AG09309 (cell line): ENCODE results near the gene TRANK1.

ENCODE experiments used
- DNase-seq: peaks from one replicate; pipeline ENCODE4 v3.0.0-alpha.2; 2010; ENCODE audit warnings: low read depth
- H3K4me3 ChIP-seq: 2 replicates; pipeline ENCODE4 v1.5.1; 2011; ENCODE audit warnings: mild to moderate bottlenecking, low read depth, low read length, moderate library complexity; ENCODE audit not compliant: control insufficient read depth
- TF ChIP-seq, protein P1 (sequence below): IDR thresholded peaks from 2 replicates; pipeline ENCODE4 v1.5.1; 2011; ENCODE audit warnings: mild to moderate bottlenecking, low read depth, low read length, inconsistent platforms; ENCODE audit not compliant: insufficient read depth, control insufficient read depth; ENCODE audit errors: missing control alignments

Gene TRANK1

DNA sequence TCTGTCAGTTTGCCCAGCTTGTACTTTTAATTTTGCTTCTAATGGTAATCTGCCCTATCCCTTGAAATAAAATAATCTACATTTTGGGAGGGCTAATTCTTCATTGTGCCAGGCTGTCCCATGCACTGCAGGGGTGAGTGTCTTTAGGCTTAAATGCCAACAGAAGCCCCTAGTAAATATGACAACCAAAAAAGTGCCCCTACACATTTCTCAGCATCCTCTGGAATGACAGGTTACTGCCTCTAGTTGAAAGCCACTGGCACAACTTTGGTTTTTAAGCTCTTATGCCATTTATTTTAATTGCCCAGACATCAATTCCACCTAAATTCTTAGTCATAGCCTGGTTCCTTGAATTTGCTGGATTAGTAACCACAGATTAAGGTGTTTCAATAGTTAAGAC, 44.7 kb upstream of the TRANK1 start:
- no peak overlapping the region for H3K4me3 ChIP-seq
- TF ChIP-seq, protein P1, sequence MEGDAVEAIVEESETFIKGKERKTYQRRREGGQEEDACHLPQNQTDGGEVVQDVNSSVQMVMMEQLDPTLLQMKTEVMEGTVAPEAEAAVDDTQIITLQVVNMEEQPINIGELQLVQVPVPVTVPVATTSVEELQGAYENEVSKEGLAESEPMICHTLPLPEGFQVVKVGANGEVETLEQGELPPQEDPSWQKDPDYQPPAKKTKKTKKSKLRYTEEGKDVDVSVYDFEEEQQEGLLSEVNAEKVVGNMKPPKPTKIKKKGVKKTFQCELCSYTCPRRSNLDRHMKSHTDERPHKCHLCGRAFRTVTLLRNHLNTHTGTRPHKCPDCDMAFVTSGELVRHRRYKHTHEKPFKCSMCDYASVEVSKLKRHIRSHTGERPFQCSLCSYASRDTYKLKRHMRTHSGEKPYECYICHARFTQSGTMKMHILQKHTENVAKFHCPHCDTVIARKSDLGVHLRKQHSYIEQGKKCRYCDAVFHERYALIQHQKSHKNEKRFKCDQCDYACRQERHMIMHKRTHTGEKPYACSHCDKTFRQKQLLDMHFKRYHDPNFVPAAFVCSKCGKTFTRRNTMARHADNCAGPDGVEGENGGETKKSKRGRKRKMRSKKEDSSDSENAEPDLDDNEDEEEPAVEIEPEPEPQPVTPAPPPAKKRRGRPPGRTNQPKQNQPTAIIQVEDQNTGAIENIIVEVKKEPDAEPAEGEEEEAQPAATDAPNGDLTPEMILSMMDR = no peak
- DNase-seq = no peak

GRCh38 chr3:36989005-36989404, 44.2 kb upstream of the TRANK1 start:
- no peak overlapping the region for H3K4me3 ChIP-seq
- TF ChIP-seq, protein P1 = no peak
- DNase-seq = no peak

DNA sequence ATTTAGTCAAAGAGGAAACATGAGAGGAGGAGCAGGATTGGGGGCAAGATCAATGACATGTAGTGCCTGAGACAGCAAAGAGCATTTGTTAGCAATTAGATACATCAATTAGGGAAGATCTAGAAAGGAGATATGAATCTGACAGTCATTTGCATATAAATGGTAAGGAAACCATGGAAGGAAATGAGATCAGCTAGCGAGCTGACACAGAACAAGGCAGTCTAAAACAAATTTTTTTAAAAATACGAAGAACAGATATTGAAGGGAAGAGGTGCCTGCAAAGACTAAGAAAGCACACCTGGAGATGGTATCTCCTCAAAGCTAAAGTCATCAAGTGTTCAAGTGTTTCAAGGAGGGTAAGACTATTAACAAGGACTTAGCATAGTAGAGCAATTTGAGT, 43.5 kb upstream of the TRANK1 start:
- no peak for DNase-seq
- H3K4me3 ChIP-seq = no peak overlapping the region
- TF ChIP-seq, protein P1 = no peak

DNA sequence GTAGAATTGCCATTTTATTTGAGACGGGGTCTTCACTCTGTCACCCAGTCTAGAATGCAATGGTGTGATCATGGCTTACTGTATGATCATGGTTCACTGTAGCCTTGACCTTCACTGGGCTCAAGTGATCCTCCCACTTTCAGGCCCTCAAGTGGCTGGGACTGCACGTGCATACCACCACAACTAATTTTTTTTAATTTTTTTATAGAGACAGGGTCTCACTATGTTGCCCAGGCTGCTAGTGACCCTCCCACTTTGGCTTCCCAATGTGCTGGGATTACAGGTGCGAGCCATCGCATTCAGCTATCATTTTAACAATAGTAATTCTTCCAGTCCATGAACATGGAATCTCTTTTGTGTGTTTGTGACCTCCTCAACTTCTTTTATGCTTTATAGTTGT, 36.2 kb upstream of the TRANK1 start:
- no peak overlapping the region for H3K4me3 ChIP-seq
- no peak for DNase-seq
- TF ChIP-seq, protein P1 = no peak

DNA sequence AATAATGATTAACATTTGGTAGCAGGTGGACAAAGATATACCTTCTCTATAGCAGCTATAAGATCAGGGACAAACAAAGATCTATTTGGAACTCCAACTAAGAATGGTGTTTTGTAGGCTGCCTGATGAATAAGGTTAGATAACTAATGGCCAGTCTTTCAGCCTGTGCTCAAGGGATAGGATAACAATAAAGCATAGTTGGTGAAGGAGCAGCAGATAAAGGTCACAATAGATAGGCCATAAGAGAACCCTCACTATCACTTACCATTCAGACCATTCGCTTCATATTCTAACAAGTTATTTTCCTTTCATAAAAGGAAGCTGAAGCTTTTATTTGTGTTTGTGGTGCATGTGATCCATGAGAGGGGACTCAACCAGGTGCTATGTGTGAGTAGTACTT, 28.3 kb upstream of the TRANK1 start:
- no peak for DNase-seq
- no peak overlapping the region for H3K4me3 ChIP-seq
- TF ChIP-seq, protein P1 = no peak

DNA sequence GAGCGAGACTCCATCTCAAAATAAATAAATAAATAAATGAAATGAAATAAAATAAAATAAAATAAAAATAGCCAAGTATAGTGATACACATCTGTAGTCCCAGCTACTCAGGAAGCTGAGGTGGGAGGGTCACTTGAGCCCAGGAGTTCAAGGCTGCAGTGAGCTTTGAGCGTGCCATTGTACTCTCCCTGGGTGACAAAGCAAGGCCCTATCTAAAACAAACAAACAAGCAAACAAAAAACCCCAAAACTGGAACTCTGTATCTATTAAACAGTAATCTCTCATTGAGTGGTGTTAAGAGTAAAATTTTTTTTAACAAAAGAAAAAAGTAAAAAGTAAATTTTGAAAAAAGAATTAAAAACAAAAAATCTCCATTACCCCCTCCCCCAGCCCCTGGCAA, 27.3 kb upstream of the TRANK1 start:
- TF ChIP-seq, protein P1 = no peak
- H3K4me3 ChIP-seq = no peak overlapping the region
- no peak for DNase-seq
